Stimulated activated naive CD4-positive, alpha-beta T cell (primary cell): ENCODE measurements around the gene E2F4.

Experiments used
- DNase-seq, 6 experiments: peaks; one replicate each; lab custom pipeline; 2025; lab: John Stamatoyannopoulos, UW

Gene E2F4

GRCh38 chr16:67157892-67158635, 33.9 kb upstream of the E2F4 start:
- DNase-seq: peak in 3 of 6 experiments; percentile 30 to 38 (median 36)

DNA sequence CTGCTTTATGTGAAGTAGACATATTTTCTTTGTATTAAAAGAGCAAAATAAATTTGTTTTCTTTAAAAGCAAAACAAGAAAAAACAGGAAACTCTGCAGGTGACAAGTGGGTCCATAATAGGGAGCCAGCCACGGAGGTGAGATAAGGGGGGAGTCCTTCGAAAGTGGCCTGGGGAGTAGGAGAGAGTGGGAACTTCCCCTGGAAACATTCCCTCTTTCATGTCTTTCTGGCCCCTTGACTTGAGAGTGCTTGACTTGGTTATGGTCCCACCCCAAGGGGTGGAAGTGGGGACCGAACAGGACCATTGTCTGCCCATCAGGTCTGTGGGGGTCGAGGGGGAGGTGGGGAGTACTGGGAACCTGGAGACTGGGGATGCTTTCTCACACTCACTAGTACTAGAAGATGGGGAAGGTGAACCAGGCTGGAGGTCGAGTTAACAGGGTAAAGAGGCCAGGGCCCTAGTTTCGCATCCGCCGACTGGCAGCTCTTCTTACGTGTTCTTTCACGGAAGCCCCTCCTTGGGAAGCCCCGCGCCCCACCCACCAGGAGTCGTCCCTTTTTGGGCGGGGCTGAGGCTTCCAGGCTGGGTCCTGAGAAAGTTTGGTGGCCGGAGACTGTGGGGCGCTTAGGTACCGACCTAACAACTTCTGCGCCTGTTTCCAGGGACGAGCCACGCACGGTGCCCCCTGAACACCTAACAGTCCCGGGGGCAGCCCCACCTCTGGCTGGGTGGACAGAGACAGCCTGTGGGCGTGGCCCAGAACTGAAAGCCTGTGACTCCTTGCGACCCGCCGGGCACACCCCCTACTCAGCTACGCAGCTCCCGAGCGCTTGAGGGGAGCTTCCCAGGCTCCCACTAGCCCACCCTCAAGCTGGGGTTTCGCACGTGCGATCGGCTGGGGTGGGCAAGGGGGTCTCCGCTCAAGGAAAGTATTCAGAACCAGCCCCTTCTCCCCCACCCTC, 33.0 kb upstream of the E2F4 start:
- DNase-seq: peak; percentile 55 to 75 (median 64)

GRCh38 chr16:67161595-67162058, 30.3 kb upstream of the E2F4 start:
- no peak for DNase-seq

DNA sequence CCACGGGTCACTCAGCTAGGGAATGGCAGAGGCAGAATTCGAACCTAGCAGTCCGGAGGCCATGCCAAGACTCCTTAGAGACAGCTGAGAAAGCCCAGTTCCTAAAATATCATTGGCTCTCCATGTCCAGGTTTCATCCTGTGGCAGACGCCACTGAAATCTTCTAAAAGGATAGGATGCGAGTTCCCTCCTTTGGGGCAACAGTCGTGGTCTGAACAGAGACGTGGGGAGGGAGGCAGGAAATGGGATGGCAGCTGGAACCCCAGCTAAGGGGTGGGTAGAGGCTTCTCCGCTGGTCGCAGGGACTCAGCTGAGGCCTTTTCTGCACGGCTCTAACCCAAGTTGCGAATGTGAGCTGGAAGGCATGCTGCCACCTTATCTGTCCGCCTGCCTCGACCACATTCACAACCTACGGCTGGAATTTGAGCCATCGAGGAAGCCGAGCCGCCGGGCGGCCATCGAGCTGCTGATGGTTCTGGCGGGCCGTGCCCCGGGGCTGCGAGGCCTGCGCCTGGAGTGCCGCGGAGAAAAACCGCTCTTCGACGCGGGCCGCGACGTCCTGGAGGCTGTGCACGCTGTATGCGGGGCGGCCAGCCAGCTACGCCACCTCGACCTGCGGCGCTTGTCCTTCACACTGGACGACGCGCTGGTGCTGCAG, 29.3 kb upstream of the E2F4 start:
- no peak for DNase-seq

DNA sequence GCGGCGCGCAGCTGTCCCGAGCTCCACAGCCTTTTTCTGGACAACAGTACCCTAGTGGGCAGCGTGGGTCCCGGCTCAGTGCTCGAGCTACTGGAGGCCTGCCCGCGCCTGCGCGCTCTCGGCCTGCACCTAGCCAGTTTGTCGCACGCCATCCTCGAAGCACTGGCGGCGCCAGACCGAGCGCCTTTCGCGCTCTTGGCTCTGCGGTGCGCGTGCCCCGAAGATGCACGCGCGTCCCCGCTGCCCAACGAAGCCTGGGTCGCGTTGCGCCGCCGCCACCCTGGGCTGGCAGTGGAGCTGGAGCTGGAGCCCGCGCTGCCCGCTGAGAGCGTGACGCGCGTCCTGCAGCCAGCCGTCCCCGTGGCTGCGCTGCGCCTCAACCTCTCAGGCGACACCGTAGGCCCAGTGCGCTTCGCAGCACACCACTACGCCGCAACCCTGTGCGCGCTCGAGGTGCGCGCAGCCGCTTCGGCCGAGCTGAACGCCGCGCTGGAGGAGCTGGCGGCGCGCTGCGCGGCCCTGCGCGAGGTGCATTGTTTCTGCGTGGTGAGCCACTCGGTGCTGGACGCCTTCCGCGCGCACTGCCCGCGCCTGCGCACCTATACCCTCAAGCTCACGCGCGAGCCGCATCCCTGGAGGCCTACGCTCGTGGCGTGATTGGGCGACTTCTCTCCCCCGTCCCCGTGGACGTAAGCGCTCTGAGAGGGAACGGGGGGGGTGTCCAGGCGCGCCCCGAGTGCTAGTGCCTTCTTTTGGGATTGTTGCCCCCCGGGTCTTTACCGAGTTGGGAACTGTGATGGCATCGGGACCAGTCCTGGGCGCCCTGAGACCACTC, 28.6 kb upstream of the E2F4 start:
- peak; percentile 16 to 48 (median 26) for DNase-seq

GRCh38 chr16:67163999-67164558, 27.9 kb upstream of the E2F4 start:
- no peak for DNase-seq

DNA sequence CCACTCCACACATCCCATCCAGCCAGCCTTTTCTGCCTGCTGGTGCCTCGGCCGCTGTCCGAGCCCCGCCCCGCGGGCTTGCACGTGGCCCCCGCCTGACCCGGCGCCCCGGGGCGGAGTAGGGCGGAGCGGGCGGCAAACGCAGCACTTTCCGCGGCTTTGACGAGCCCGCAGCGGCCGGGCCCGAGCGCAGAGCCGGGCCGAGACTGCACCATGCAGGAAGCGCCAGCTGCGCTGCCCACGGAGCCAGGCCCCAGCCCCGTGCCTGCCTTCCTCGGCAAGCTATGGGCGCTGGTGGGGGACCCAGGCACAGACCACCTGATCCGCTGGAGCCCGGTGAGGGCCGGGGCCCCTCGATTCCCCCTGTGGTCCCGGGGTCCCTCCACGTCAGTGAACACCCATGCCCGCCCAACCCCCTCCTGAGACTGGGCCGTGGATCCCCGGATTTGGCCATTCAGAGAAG, 27.3 kb upstream of the E2F4 start, which contains the start of gene HSF4:
TSS of gene HSF4 (plus strand) at position 147 of the 463 bp plus-strand sequence. CDS start at position 214, 67 bp downstream.
- no peak for DNase-seq

DNA sequence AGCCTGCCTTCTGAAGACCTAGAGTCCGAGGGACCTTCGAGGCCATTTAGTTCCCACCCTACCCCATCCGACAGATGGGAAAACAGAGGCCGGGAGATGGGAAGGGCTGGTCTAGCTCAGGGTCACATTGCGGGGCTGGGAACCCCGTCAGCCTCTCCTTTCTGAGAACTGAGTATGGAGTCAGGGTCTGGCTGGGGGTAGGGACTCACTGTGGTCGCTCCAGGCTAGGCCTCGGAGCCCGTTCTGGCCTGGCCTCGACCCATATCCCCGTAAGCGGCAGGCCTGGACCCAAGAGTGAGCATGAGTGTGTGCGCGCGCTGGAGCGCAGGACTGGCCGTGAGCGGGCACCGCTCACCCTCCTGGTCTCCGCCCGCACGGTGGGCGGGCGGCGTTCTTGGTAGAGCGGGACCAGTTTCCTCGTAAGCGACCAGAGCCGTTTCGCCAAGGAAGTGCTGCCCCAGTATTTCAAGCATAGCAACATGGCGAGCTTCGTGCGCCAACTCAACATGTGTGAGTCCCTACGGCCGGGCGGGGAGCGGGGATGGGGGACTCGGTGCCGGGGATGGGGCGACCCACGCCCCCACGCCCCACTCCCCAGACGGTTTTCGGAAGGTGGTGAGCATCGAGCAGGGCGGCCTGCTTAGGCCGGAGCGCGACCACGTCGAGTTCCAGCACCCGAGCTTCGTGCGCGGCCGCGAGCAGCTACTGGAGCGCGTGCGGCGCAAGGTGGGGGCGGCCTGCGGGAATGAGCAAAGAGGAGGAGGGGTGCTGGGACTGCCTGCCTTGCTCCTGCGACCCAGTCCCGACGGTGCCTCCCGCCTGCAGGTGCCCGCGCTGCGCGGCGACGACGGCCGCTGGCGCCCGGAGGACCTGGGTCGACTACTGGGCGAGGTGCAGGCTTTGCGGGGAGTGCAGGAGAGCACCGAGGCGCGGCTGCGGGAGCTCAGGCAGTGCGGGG, 26.6 kb upstream of the E2F4 start:
- DNase-seq: no peak

- DNase-seq: no peak
Measured at GRCh38 chr16:67166110-67166547, 25.8 kb upstream of the E2F4 start.

DNA sequence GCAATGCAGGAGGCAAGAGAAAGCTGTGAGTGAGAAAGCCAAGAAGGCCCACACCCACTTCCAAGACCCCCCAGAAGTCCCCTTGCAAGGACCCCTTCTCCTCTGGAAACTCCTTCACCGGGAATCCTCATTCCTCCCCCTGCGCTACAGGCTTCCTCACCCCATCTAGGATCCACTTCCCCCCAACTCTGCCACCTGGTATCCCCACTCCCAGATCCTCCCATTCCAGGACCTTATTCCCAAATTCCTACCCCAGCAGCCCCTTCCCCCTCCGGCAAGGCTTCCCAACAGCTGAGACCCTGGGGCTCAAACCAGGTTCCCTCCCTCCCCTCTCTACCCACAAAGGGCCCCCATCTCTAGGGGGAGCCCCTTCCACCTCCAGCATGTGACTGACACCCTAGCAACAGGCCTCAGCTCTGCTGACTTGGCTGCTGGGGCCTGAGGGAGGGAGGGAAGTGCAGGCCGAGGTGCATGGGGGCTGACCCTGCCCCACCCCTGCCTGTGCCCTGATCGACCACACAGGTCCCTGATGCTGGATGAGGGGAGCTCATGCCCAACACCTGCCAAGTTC, 25.3 kb upstream of the E2F4 start:
- DNase-seq: no peak

DNA sequence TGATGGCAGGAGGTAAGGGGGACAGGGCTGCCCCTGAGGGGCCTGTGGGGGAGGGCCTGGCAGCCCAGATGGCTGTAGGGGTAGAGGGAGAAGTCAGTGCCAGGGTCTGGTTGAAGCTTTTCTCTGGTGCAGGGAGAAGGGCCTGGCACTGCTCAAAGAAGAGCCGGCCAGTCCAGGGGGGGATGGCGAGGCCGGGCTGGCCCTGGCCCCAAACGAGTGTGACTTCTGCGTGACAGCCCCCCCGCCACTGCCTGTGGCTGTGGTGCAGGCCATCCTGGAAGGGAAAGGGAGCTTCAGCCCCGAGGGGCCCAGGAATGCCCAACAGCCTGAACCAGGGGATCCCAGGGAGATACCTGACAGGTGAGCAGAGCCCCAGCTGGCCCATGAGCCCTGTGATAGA, 24.4 kb upstream of the E2F4 start:
- DNase-seq: no peak

- DNase-seq: no peak
Measured at GRCh38 chr16:67169011-67169451, 22.9 kb upstream of the E2F4 start.

DNA sequence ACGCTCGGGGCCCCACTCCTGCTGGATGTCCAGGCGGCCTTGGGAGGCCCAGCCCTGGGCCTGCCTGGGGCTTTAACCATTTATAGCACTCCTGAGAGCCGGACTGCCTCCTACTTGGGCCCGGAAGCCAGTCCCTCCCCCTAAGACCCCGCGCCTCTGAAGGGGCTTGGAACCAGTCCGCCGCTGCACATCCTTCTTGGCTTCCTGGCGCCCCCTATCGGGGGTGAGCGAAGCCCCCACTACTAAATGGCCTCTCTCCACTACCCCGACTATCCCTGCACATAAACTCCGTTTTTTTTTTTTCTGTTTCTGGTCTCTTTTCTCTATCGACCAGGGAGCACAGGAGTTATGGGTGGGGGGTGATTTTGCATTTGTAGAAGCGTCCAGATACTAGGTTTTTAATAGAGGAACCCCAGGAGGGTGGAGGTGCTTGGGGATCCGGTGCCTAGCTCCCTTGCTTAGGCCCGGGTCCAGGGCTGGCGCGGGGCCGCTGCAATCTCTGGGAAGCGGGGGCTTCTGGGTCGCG, 22.2 kb upstream of the E2F4 start:
- DNase-seq: peak in 4 of 6 experiments; percentile 5 to 23 (median 20)

- DNase-seq: no peak
Measured at GRCh38 chr16:67170168-67170948, 21.6 kb upstream of the E2F4 start, which contains the start of gene NOL3. Gene NOL3 (plus strand): TSS chr16:67170538.

- DNase-seq: no peak
Measured at GRCh38 chr16:67170949-67171649, 20.9 kb upstream of the E2F4 start.

DNA sequence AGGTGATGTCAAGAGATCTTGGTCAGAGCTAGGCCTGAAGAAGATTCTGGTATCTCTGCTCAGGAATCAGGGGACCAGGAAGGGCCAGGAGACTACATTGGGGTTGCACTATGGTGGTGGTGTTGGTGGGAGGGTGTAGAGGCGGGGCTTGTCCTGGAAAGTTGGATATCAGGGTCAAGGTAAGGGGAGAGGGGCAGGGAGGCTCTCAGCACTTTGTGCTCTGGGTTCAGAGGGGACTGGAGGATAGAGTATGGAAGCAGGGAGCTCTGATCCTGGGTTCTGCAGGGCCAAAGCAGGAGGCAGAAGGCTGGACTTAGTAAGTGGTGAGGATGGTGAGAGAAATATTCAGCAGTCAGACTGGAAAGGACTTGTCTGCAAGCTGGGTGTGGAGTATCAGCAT, 18.6 kb upstream of the E2F4 start:
- DNase-seq: no peak
